Mesenchymal stem cell (in vitro differentiated cells and primary cell): ENCODE measurements around the gene SETD3.

ENCODE experiments used
- DNase-seq: peaks from one replicate; pipeline ENCODE4 v3.0.0-alpha.2; 2013
- H2AFZ ChIP-seq: one replicate; pipeline ENCODE4 v1.6.1; 2013; ENCODE audit warnings: low read depth, mild to moderate bottlenecking, control low read depth, inconsistent platforms, low read length, moderate library complexity
- H2AK5ac ChIP-seq: 2 replicates; pipeline ENCODE4 v1.6.1; 2013; ENCODE audit warnings: low read length, moderate library complexity, mild to moderate bottlenecking, inconsistent platforms; ENCODE audit not compliant: severe bottlenecking
- H2BK120ac ChIP-seq: one replicate; pipeline ENCODE4 v1.6.1; 2013; ENCODE audit warnings: low read depth, mild to moderate bottlenecking, inconsistent platforms, low read length, moderate library complexity
- H2BK12ac ChIP-seq, 2 experiments: one replicate each; pipeline ENCODE4 v1.6.1; 2013; ENCODE audit warnings: inconsistent platforms in 2 of 2, low read length in 2 of 2, mild to moderate bottlenecking in 2 of 2, moderate library complexity in 2 of 2, control low read depth in 1 of 2
- H2BK15ac ChIP-seq: one replicate; pipeline ENCODE4 v1.6.1; 2013; ENCODE audit warnings: mild to moderate bottlenecking, low read depth, inconsistent platforms; ENCODE audit not compliant: poor library complexity, severe bottlenecking
- H2BK5ac ChIP-seq: 2 replicates; pipeline ENCODE4 v1.6.1; 2013; ENCODE audit warnings: low read depth, mild to moderate bottlenecking, low read length, control low read depth, inconsistent platforms; ENCODE audit not compliant: poor library complexity, severe bottlenecking
- H3K14ac ChIP-seq, 2 experiments: one replicate each; pipeline ENCODE4 v1.6.1; 2013; ENCODE audit warnings: inconsistent platforms in 2 of 2, low read length in 2 of 2, control low read depth in 1 of 2, mild to moderate bottlenecking in 1 of 2, moderate library complexity in 1 of 2
- H3K18ac ChIP-seq, 2 experiments: one replicate each; pipeline ENCODE4 v1.6.1; 2013; ENCODE audit warnings: inconsistent platforms in 2 of 2, low read length in 2 of 2, control low read depth in 1 of 2, low read depth in 1 of 2, mild to moderate bottlenecking in 1 of 2
- H3K23ac ChIP-seq, 2 experiments: one replicate each; pipeline ENCODE4 v1.6.1; 2013; ENCODE audit warnings: inconsistent platforms in 2 of 2, low read length in 2 of 2, mild to moderate bottlenecking in 2 of 2, moderate library complexity in 2 of 2, control low read depth in 1 of 2
- H3K27ac ChIP-seq: 2 replicates; pipeline ENCODE4 v1.5.1; 2013; ENCODE audit warnings: mild to moderate bottlenecking, moderate library complexity, low read length, control low read depth, inconsistent platforms; ENCODE audit not compliant: poor library complexity, severe bottlenecking
- H3K27me3 ChIP-seq, 2 experiments: 2 replicates each; pipeline versions ENCODE4 v1.6.1 to v1.7.0; 2013; ENCODE audit warnings: low read length in 2 of 2, mild to moderate bottlenecking in 2 of 2, moderate library complexity in 2 of 2, control low read depth in 1 of 2, inconsistent platforms in 1 of 2; ENCODE audit not compliant: control insufficient read depth in 1 of 2, insufficient read depth in 1 of 2
- H3K36me3 ChIP-seq, 2 experiments: 2 replicates each; pipeline versions ENCODE4 v1.6.1 to v1.7.0; 2013; ENCODE audit warnings: low read length in 2 of 2, control low read depth in 1 of 2, inconsistent platforms in 1 of 2, low read depth in 1 of 2, mild to moderate bottlenecking in 1 of 2; ENCODE audit not compliant: insufficient read depth in 2 of 2, control insufficient read depth in 1 of 2
- H3K4ac ChIP-seq, 2 experiments: one replicate each; pipeline ENCODE4 v1.6.1; 2013; ENCODE audit warnings: inconsistent platforms in 2 of 2, low read length in 2 of 2, mild to moderate bottlenecking in 2 of 2, moderate library complexity in 2 of 2, control low read depth in 1 of 2, low read depth in 1 of 2
- H3K4me1 ChIP-seq: 2 replicates; pipeline ENCODE4 v1.6.1; 2013; ENCODE audit warnings: low read depth, low read length, control low read depth; ENCODE audit not compliant: control insufficient read depth, insufficient read depth
- H3K4me2 ChIP-seq: 2 replicates; pipeline ENCODE4 v1.6.1; 2013; ENCODE audit warnings: low read length, mild to moderate bottlenecking, inconsistent platforms; ENCODE audit not compliant: poor library complexity, severe bottlenecking
- H3K4me3 ChIP-seq, 2 experiments: 2 replicates each; pipeline versions ENCODE4 v1.5.1 to v1.7.0; 2013; ENCODE audit warnings: low read length in 2 of 2, mild to moderate bottlenecking in 2 of 2, control low read depth in 1 of 2, low read depth in 1 of 2; ENCODE audit not compliant: insufficient read depth in 1 of 2
- H3K79me1 ChIP-seq: replicated peaks from 2 replicates; pipeline ENCODE4 v1.6.1; 2013; ENCODE audit warnings: mild to moderate bottlenecking, control low read depth, low read length, inconsistent platforms; ENCODE audit not compliant: poor library complexity, severe bottlenecking
- H3K9ac ChIP-seq: 2 replicates; pipeline ENCODE4 v1.7.0; 2013; ENCODE audit warnings: mild to moderate bottlenecking, low read length, moderate library complexity
- H3K9me3 ChIP-seq: 2 replicates; pipeline ENCODE4 v1.7.0; 2013; ENCODE audit warnings: mild to moderate bottlenecking, low read length; ENCODE audit not compliant: control insufficient read depth
- H4K8ac ChIP-seq: one replicate; pipeline ENCODE4 v1.6.1; 2013; ENCODE audit warnings: inconsistent platforms, mild to moderate bottlenecking, low read length, moderate library complexity
- H4K91ac ChIP-seq: one replicate; pipeline ENCODE4 v1.6.1; 2013; ENCODE audit warnings: mild to moderate bottlenecking, low read length, inconsistent platforms
- WGBS: methylation state at CpG from one replicate; pipeline ENCODE4 v1.1.7; 2013; ENCODE audit warnings: mixed read lengths; 5-methylcytosine and 5-hydroxymethylcytosine counted together

SETD3 gene

DNA sequence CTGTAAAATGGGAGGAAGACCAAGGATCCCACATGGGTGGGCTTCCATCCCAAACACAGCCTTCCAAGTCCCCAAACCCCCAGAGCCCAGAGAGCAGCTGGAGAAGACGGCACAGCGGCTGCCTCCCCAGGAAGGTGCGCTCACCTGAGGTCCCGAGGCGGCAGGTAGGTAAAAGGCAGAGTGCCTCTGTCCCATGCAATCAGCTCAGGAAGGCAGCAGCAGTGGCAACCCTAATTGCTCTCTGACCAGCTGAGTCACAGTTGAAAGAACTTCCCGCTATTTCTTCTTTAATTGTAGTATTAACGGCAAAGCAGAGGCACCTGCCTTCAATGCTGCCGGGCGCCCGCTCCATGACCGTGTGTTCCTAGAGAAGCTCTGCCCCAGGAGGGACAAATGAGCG, 117.6 kb downstream of the SETD3 start:
- WGBS = 93% methylated on average over 12 of the region's 12 CpGs
- no peak overlapping the region for H3K4me3 ChIP-seq
- no peak overlapping the region for H4K91ac ChIP-seq
- H2AFZ ChIP-seq = no peak overlapping the region
- H3K9ac ChIP-seq = no peak overlapping the region
- no peak overlapping the region for H2BK120ac ChIP-seq
- H2AK5ac ChIP-seq = no peak overlapping the region
- no peaks in the 10 kb centered on the region for H3K9me3 ChIP-seq
- no peak overlapping the region for H3K18ac ChIP-seq
- H3K23ac ChIP-seq = no peak overlapping the region
- H2BK15ac ChIP-seq = no peak overlapping the region
- H2BK12ac ChIP-seq = no peak overlapping the region
- no peak overlapping the region for H3K4ac ChIP-seq
- no peak overlapping the region for H3K4me2 ChIP-seq
- H2BK5ac ChIP-seq = no peak overlapping the region
- H3K27me3 ChIP-seq = peaks cover 0 to 19% of the 10 kb centered on the region in 2 experiments
- H3K79me1 ChIP-seq = no peaks in the 10 kb centered on the region
- no peaks in the 10 kb centered on the region for H3K4me1 ChIP-seq
- no peak overlapping the region for H3K14ac ChIP-seq
- no peak for DNase-seq
- H4K8ac ChIP-seq = no peak overlapping the region
- H3K36me3 ChIP-seq = no peaks in the 10 kb centered on the region
- H3K27ac ChIP-seq = no peak overlapping the region

DNA sequence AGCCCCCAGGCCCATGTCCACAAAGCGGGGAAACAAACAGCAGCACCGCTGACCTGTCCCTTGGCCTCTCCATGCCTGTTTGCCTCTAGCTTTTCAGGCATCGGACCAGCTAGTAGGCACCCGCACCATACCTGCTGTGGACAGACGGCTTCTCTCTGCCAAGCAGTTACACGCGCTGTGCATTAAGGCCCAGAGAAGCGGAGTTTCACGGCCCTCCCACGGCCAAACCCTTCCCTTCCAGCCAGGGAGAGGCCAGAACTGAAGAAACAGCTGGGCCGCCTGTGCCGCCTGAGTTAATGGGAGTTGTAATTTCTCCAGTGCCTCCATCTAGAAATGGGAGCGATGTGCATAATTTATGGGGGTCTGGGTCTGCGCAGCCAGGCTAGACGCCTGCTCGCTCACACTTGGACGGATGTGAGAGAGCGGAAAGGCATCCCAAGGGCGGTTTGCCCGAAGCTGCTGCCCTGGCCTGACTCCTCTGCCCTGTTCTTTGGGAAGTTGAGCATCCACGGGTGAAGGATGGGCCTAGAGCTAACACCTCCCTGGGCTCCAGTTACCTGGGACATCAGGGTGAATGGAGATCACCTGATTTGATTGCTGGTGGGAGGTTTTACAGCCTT, 119.0 kb downstream of the SETD3 start:
- Histone ChIP-seq H3K4ac (no peak overlapping the region), H4K8ac (no peak overlapping the region), H3K9me3 (no peaks in the 10 kb centered on the region), H3K79me1 (no peaks in the 10 kb centered on the region), H2BK15ac (no peak overlapping the region), H4K91ac (no peak overlapping the region), H3K36me3 (no peaks in the 10 kb centered on the region), H2AFZ (no peak overlapping the region), H3K4me1 (no peaks in the 10 kb centered on the region), H3K27ac (no peak overlapping the region), H3K4me3 (no peak overlapping the region), H2BK5ac (no peak overlapping the region), H3K18ac (no peak overlapping the region), H2BK12ac (no peak overlapping the region), H3K4me2 (no peak overlapping the region), H3K14ac (no peak overlapping the region), H3K27me3 (peaks cover 4 to 19% of the 10 kb centered on the region in 2 experiments), H3K23ac (no peak overlapping the region), H2BK120ac (no peak overlapping the region), H2AK5ac (no peak overlapping the region), H3K9ac (no peak overlapping the region)
- 85% methylated on average over 21 of the region's 21 CpGs for whole genome bisulfite sequencing
- no peak for DNase-seq

DNA sequence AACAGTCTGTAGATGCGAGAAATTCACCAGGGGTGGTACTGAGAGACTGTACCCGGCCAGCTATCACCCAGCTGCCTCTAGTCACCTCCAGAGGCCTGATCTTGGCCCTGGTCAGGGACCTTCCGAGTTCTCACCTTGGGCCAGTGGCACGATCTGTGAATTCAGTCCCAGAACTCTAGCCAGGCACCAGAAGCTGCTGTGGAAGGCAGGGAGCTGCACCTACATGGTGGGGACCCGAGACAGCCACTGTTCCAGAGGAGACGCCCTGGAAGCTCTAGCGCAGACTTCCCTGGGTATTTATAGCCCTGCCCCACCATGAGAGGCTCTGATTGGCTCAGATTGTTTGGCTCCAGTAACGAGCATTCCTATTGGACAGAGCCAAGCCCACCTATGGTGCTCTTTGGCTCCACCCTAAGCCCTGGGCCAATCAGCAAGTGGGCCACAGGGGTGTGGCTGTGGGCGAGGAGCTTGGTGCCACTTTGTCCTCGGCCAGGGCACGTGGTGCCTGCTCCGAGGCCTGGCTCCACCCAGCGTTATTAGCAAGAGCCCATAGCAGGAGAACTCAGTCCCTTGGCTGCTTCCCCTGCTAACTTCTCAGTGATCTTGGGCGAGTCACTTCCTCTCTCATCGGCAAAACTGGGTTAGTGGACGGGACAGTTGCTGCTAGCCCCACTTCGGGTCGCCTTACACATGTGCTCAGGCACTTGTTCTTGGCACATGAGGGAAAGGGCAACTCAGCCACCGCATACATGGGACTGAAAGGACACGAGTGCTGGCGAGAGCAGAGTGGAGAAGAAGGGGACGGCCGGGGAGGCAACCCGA, 119.7 kb downstream of the SETD3 start:
- Histone ChIP-seq H3K18ac (no peak overlapping the region), H2BK120ac (no peak overlapping the region), H3K4ac (no peak overlapping the region), H3K14ac (no peak overlapping the region), H3K27me3 (peaks cover 8 to 19% of the 10 kb centered on the region in 2 experiments), H3K9me3 (no peaks in the 10 kb centered on the region), H2AK5ac (no peak overlapping the region), H3K27ac (no peak overlapping the region), H2BK5ac (no peak overlapping the region), H3K23ac (no peak overlapping the region), H3K4me2 (no peak overlapping the region), H3K36me3 (no peaks in the 10 kb centered on the region), H3K4me1 (no peaks in the 10 kb centered on the region), H2BK15ac (no peak overlapping the region), H4K91ac (no peak overlapping the region), H2BK12ac (no peak overlapping the region), H3K9ac (no peak overlapping the region), H2AFZ (no peak overlapping the region), H3K79me1 (no peaks in the 10 kb centered on the region), H3K4me3 (no peak overlapping the region), H4K8ac (no peak overlapping the region)
- no peak for DNase-seq
- 82% methylated on average over 24 of the region's 24 CpGs for WGBS

DNA sequence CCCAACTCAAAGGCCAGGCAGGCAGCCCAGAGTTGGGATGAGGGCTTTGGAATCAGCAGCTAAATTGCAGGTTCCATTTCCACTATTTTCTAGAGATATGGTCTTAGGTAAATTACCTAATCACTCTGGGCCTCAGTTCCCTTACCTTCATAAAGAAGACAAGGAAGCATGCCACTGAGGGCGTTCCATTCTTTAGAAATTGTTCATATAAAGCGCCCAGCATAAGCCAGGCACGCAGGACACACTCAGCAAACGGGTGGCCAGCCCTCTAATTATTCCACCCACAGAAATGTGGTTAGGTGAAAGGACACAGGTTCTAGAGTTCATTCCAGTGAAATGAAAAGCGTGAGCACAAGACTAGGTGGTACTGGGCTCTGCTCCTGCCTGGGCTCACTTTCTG, 120.8 kb downstream of the SETD3 start:
- Histone ChIP-seq H3K4ac (no peak overlapping the region), H2BK15ac (no peak overlapping the region), H2BK12ac (no peak overlapping the region), H2AK5ac (no peak overlapping the region), H3K9me3 (no peaks in the 10 kb centered on the region), H3K18ac (no peak overlapping the region), H3K9ac (no peak overlapping the region), H4K91ac (no peak overlapping the region), H3K14ac (no peak overlapping the region), H3K4me1 (no peaks in the 10 kb centered on the region), H3K23ac (no peak overlapping the region), H3K79me1 (no peaks in the 10 kb centered on the region), H2BK5ac (no peak overlapping the region), H3K4me3 (no peak overlapping the region), H3K27me3 (peaks cover 8 to 19% of the 10 kb centered on the region in 2 experiments), H3K27ac (no peak overlapping the region), H2AFZ (no peak overlapping the region), H3K4me2 (no peak overlapping the region), H2BK120ac (no peak overlapping the region), H4K8ac (no peak overlapping the region), H3K36me3 (no peaks in the 10 kb centered on the region)
- DNase-seq = no peak
- WGBS = 81% methylated on average over 5 of the region's 5 CpGs
